22Rv1 (cell line): ENCODE results near the gene CNKSR3.

Experiments
- CTCF ChIP-seq: fragments of 450-650 bp; IDR thresholded peaks from 2 replicates; pipeline ENCODE4 v1.5.1; 2017; ENCODE audit warnings: mild to moderate bottlenecking
- ZFX ChIP-seq: fragments of 450-650 bp; IDR thresholded peaks from 2 replicates; pipeline ENCODE4 v1.6.1; 2017; ENCODE audit warnings: antibody characterized with exemption, borderline replicate concordance

DNA sequence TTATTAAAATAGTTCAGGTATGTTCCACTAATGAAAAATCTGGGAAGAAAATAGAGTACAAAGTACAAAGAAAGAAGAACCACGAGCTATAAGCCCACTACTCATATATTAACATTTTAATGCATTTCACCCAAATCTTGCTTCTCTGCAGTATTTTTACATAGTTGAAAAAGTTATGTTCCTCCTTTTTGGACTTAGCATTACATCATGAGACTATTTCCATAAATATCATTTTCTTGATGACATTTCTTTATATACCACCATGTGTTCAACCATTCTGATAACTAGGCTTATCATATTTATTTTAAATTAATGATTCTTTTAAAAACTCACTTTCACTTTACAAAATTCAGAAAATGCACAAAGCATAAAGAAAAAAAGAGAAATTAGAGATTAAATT lies 156.9 kb downstream of the CNKSR3 start:
- TF ChIP-seq CTCF (no peak), ZFX (no peak)
